Measurements from ENCODE around the gene PDK3. TPM values are rescaled to one million over a fixed set of nuclear protein-coding genes. Genes with fewer than 3 reads are reported as not detected.

Gene PDK3
- total RNA-seq, 1 experiment from 2014 or later: 47.3 TPM

DNA sequence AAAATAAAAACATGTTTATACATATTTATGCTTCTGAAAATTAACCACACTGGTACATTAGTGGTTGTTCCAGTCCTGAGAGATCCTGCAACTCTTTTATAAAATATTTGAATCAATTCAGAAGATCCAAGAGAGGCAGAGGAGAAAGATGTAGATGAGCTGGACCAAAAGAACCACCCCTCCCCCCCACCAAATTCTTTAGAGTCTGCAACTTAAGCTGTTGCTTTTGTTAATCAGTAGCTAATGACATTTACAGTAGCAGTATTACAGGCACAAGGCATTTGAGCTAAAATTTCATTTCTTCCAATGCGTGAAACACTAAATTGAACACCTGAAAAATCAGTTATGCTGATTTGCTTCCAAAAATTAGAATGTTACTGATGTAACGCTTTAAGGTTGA, 61.5 kb downstream of the PDK3 start:
- Histone ChIP-seq H2BK5ac (ENCODE audit: insufficient read length, low read length) (no peak overlapping the region), H3K4me2 (ENCODE audit: insufficient read depth, insufficient read length, low read length) (peak overlapping the region; percentile 45), H3K14ac (ENCODE audit: insufficient read depth, low read length) (no peak overlapping the region), H4K5ac (ENCODE audit: insufficient read length, low read depth, low read length) (no peak overlapping the region), H3K23ac (ENCODE audit: insufficient read length, low read depth, low read length) (no peak overlapping the region), H2BK20ac (ENCODE audit: low read depth, low read length, poor library complexity, severe bottlenecking) (no peak overlapping the region), H4K20me1 (ENCODE audit: control insufficient read depth, insufficient read depth, insufficient read length) (no peaks in the 10 kb centered on the region), H2BK120ac (ENCODE audit: low read depth, low read length, poor library complexity, severe bottlenecking) (no peak overlapping the region), H2BK12ac (ENCODE audit: insufficient read length, low read depth, low read length) (no peak overlapping the region), H3K27ac (ENCODE audit: insufficient read length, low read depth, low read length) (no peak overlapping the region), H3K79me2 (ENCODE audit: insufficient read depth, low read length) (no peaks in the 10 kb centered on the region), H2BK15ac (ENCODE audit: low read depth, low read length) (no peak overlapping the region), H3K9ac (ENCODE audit: extremely low read depth, insufficient read length, low read length) (no peak overlapping the region), H3K18ac (ENCODE audit: insufficient read length, low read depth, low read length) (no peak overlapping the region), H3K27me3 (ENCODE audit: insufficient read depth, low read length) (no peaks in the 10 kb centered on the region), H3K79me1 (ENCODE audit: insufficient read depth, low read depth, low read length, poor library complexity, severe bottlenecking) (no peaks in the 10 kb centered on the region), H2AFZ (ENCODE audit: low read length) (no peak overlapping the region), H4K91ac (ENCODE audit: insufficient read length, low read depth, low read length) (no peak overlapping the region), H3K9me3 (ENCODE audit: control insufficient read depth, low read depth, low read length) (no peaks in the 10 kb centered on the region), H3K4me1 (ENCODE audit: insufficient read depth, low read length) (peaks cover 11% of the 10 kb centered on the region), H4K8ac (replicated peaks; ENCODE audit: insufficient read length, low read depth, low read length) (no peak overlapping the region), H3K56ac (ENCODE audit: insufficient read length, low read depth, low read length) (no peak overlapping the region), H3K23me2 (ENCODE audit: insufficient read length, low read depth, low read length, poor library complexity, severe bottlenecking) (no peaks in the 10 kb centered on the region), H2AK5ac (ENCODE audit: insufficient read length, low read length) (no peak overlapping the region), H3T11ph (ENCODE audit: low read length) (no peak overlapping the region), H3K4ac (ENCODE audit: low read depth, low read length) (no peak overlapping the region)
- no peaks in the 10 kb centered on the region for H3K27me3 Mint-ChIP-seq (ENCODE audit: low read depth)
- DNase-seq: no peak
- peaks cover 16 to 41% (median 30%) of the 10 kb centered on the region in 3 experiments for H3K36me3 Mint-ChIP-seq (ENCODE audit: insufficient read depth in 1 of 3, low read depth in 3 of 3)
- peaks cover 54 to 64% of the 10 kb centered on the region in 2 experiments for H3K4me1 Mint-ChIP-seq
- H3K4me3 Mint-ChIP-seq: peak overlapping the region in 1 of 2 experiments; percentile 66; a peak in 2 of 5 replicates
- no CpG with 5 or more reads among the region's 2 CpGs for WGBS (ENCODE audit: extremely low coverage, insufficient read length, low lambda C conversion rate)
- TF ChIP-seq, protein P1, sequence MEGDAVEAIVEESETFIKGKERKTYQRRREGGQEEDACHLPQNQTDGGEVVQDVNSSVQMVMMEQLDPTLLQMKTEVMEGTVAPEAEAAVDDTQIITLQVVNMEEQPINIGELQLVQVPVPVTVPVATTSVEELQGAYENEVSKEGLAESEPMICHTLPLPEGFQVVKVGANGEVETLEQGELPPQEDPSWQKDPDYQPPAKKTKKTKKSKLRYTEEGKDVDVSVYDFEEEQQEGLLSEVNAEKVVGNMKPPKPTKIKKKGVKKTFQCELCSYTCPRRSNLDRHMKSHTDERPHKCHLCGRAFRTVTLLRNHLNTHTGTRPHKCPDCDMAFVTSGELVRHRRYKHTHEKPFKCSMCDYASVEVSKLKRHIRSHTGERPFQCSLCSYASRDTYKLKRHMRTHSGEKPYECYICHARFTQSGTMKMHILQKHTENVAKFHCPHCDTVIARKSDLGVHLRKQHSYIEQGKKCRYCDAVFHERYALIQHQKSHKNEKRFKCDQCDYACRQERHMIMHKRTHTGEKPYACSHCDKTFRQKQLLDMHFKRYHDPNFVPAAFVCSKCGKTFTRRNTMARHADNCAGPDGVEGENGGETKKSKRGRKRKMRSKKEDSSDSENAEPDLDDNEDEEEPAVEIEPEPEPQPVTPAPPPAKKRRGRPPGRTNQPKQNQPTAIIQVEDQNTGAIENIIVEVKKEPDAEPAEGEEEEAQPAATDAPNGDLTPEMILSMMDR (conservative IDR thresholded peaks at IDR 0.05): no peak
- peak overlapping the region in 2 of 3 experiments; percentile 77 to 96; a peak in 3 of 7 replicates for H3K27ac Mint-ChIP-seq
- no peaks in the 10 kb centered on the region for H3K9me3 Mint-ChIP-seq

Measured in H9 (cell line).